HG03442 (cell line): ENCODE data around the gene SS18.

Source experiments
- ATAC-seq: cut with Tn5 transposase; IDR thresholded peaks from one replicate; pipeline ENCODE4 v1.9.1; 2021; ENCODE audit warnings: mild to moderate bottlenecking, moderate library complexity; ENCODE audit not compliant: unreplicated experiment

The SS18 gene

GRCh38 chr18:26003817-26004216 is 86.6 kb downstream of the SS18 start:
- ATAC-seq, result no peak

- ATAC-seq, result no peak
Observed at GRCh38 chr18:26003356-26003755, 87.1 kb downstream of the SS18 start.

- no peak for ATAC-seq
Observed at GRCh38 chr18:26002375-26002910, 88.0 kb downstream of the SS18 start.

- ATAC-seq, result no peak
Observed at GRCh38 chr18:25998461-25998860, 92.0 kb downstream of the SS18 start.

GRCh38 chr18:25992566-25992965 is 97.8 kb downstream of the SS18 start:
- ATAC-seq, result no peak

GRCh38 chr18:25990473-25990872 is 99.9 kb downstream of the SS18 start:
- no peak for ATAC-seq

- ATAC-seq, result no peak
Observed at GRCh38 chr18:25985707-25986394, 104.6 kb downstream of the SS18 start.

- no peak for ATAC-seq
Observed at GRCh38 chr18:25983730-25984129, 106.7 kb downstream of the SS18 start.

GRCh38 chr18:25982961-25983360 is 107.5 kb downstream of the SS18 start:
- no peak for ATAC-seq

- no peak for ATAC-seq
Observed at GRCh38 chr18:25982153-25982552, 108.3 kb downstream of the SS18 start.

GRCh38 chr18:25979369-25980040 is 110.9 kb downstream of the SS18 start:
- ATAC-seq, result no peak

GRCh38 chr18:25976554-25976953 is 113.9 kb downstream of the SS18 start:
- no peak for ATAC-seq

GRCh38 chr18:25974630-25975077 is 115.8 kb downstream of the SS18 start:
- ATAC-seq, result no peak
